HG03097 (cell line): ENCODE measurements around the gene MORC4.

Experiments
- ATAC-seq: cut with Tn5 transposase; IDR thresholded peaks from one replicate; pipeline ENCODE4 v1.9.1; 2021; ENCODE audit not compliant: unreplicated experiment, low FRiP score

Gene MORC4

GRCh38 chrX:106954041-106954440 lies 46.0 kb downstream of the MORC4 start:
- no peak for ATAC-seq

- no peak for ATAC-seq
Measured at GRCh38 chrX:106952988-106953387, 47.0 kb downstream of the MORC4 start.

- ATAC-seq, result no peak
Measured at GRCh38 chrX:106952538-106952937, 47.5 kb downstream of the MORC4 start.

GRCh38 chrX:106952089-106952488 lies 47.9 kb downstream of the MORC4 start:
- no peak for ATAC-seq

- no peak for ATAC-seq
Measured at GRCh38 chrX:106951230-106951629, 48.8 kb downstream of the MORC4 start.

GRCh38 chrX:106950381-106950780 lies 49.6 kb downstream of the MORC4 start:
- no peak for ATAC-seq

- ATAC-seq, result no peak
Measured at GRCh38 chrX:106949366-106949765, 50.6 kb downstream of the MORC4 start.

GRCh38 chrX:106948641-106949040 lies 51.4 kb downstream of the MORC4 start:
- ATAC-seq, result no peak

GRCh38 chrX:106946464-106946863 lies 53.5 kb downstream of the MORC4 start:
- ATAC-seq, result no peak

GRCh38 chrX:106940068-106940467 lies 59.9 kb downstream of the MORC4 start:
- no peak for ATAC-seq

- no peak for ATAC-seq
Measured at GRCh38 chrX:106939566-106939965, 60.4 kb downstream of the MORC4 start.

GRCh38 chrX:106936246-106936645 lies 63.8 kb downstream of the MORC4 start:
- ATAC-seq, result no peak

GRCh38 chrX:106935175-106935574 lies 64.8 kb downstream of the MORC4 start:
- ATAC-seq, result no peak

- ATAC-seq, result no peak
Measured at GRCh38 chrX:106933538-106933961, 66.5 kb downstream of the MORC4 start.

GRCh38 chrX:106932960-106933537 lies 67.0 kb downstream of the MORC4 start:
- ATAC-seq, result no peak

GRCh38 chrX:106932492-106932923 lies 67.5 kb downstream of the MORC4 start:
- ATAC-seq, result no peak

- no peak for ATAC-seq
Measured at GRCh38 chrX:106931831-106932491, 68.1 kb downstream of the MORC4 start.

- ATAC-seq, result no peak
Measured at GRCh38 chrX:106928227-106928626, 71.8 kb downstream of the MORC4 start.

- ATAC-seq, result no peak
Measured at GRCh38 chrX:106927700-106928099, 72.3 kb downstream of the MORC4 start.

- no peak for ATAC-seq
Measured at GRCh38 chrX:106927023-106927422, 73.0 kb downstream of the MORC4 start.

- ATAC-seq, result no peak
Measured at GRCh38 chrX:106921637-106922036, 78.4 kb downstream of the MORC4 start.

GRCh38 chrX:106919932-106920452 lies 80.0 kb downstream of the MORC4 start, which contains the start of gene CLDN2:
Gene CLDN2 (plus strand): TSS chrX:106920402. CDS start chrX:106928229, 7,827 bp downstream.
- ATAC-seq, result no peak
